SK-N-SH treated with all-trans-retinoic acid at 6 μM for 48 hours (cell line): Measurements from ENCODE around the gene NT5DC1.

Experiments
- ATAC-seq: fragments of 200-7000 bp; cut with Tn5 transposase; 3 replicates; pipeline ENCODE4 v1.9.1; 2020; ENCODE audit warnings: mild to moderate bottlenecking, moderate library complexity
- ARNTL ChIP-seq: fragments of 450-650 bp; formaldehyde crosslinking; IDR thresholded peaks from 2 replicates; pipeline ENCODE4 v1.5.0; 2020; ENCODE audit warnings: low read depth, mild to moderate bottlenecking, moderate library complexity, borderline replicate concordance
- BACH2 ChIP-seq: fragments of 250-450 bp; sonication (Bioruptor Pico); IDR thresholded peaks from 2 replicates; pipeline ENCODE4 v1.9.0; 2021; ENCODE audit warnings: mild to moderate bottlenecking, borderline replicate concordance
- CREB5 ChIP-seq: fragments of 250-450 bp; sonication (Bioruptor Pico); IDR thresholded peaks from 2 replicates; pipeline ENCODE4 v1.5.1; 2020; ENCODE audit warnings: low read depth, mild to moderate bottlenecking, moderate library complexity
- CSDC2 ChIP-seq: fragments of 250-450 bp; sonication (Bioruptor Pico); IDR thresholded peaks from 2 replicates; pipeline ENCODE4 v1.5.0; 2020; ENCODE audit warnings: mild to moderate bottlenecking, moderate library complexity
- CSRNP3 ChIP-seq: fragments of 250-450 bp; sonication (Bioruptor Pico); IDR thresholded peaks from 2 replicates; pipeline ENCODE4 v1.5.1; 2021; ENCODE audit warnings: mild to moderate bottlenecking, moderate library complexity
- ESRRG ChIP-seq: fragments of 250-450 bp; sonication (Bioruptor Pico); IDR thresholded peaks from 2 replicates; pipeline ENCODE4 v1.6.1; 2021; ENCODE audit warnings: mild to moderate bottlenecking
- GLIS3 ChIP-seq: fragments of 250-450 bp; sonication (Bioruptor Pico); IDR thresholded peaks from 2 replicates; pipeline ENCODE4 v1.5.0; 2020; ENCODE audit warnings: mild to moderate bottlenecking, moderate library complexity
- ISL1 ChIP-seq: fragments of 250-450 bp; sonication (Bioruptor Pico); IDR thresholded peaks from 2 replicates; pipeline ENCODE4 v2.1.2; 2022; ENCODE audit warnings: mild to moderate bottlenecking, moderate library complexity
- OSR1 ChIP-seq: fragments of 250-450 bp; sonication (Bioruptor Pico); IDR thresholded peaks from 2 replicates; pipeline ENCODE4 v1.8.0; 2022; ENCODE audit warnings: moderate library complexity, mild to moderate bottlenecking, inconsistent platforms
- POU6F1 ChIP-seq: fragments of 250-450 bp; sonication (Bioruptor Pico); IDR thresholded peaks from 2 replicates; pipeline ENCODE4 v1.8.0; 2021; ENCODE audit warnings: low read depth, mild to moderate bottlenecking, moderate library complexity, borderline replicate concordance
- PPARA ChIP-seq: fragments of 250-450 bp; sonication (Bioruptor Pico); IDR thresholded peaks from 2 replicates; pipeline ENCODE4 v1.5.0; 2020; ENCODE audit warnings: mild to moderate bottlenecking, borderline replicate concordance
- RARB ChIP-seq: fragments of 250-450 bp; sonication (Bioruptor Pico); IDR thresholded peaks from 2 replicates; pipeline ENCODE4 v1.8.0; 2021; ENCODE audit warnings: mild to moderate bottlenecking, moderate library complexity
- SNAI2 ChIP-seq: fragments of 250-450 bp; sonication (Bioruptor Pico); IDR thresholded peaks from 2 replicates; pipeline ENCODE4 v1.5.0; 2020; ENCODE audit warnings: mild to moderate bottlenecking, moderate library complexity
- TCF4 ChIP-seq: fragments of 250-450 bp; sonication (Bioruptor Pico); IDR thresholded peaks from 2 replicates; pipeline ENCODE4 v1.8.0; 2021; ENCODE audit warnings: mild to moderate bottlenecking, moderate library complexity, borderline replicate concordance
- TOX ChIP-seq: fragments of 250-450 bp; sonication (Bioruptor Pico); IDR thresholded peaks from 2 replicates; pipeline ENCODE4 v1.8.0; 2021; ENCODE audit warnings: mild to moderate bottlenecking, moderate library complexity, borderline replicate concordance
- ZC3H10 ChIP-seq: fragments of 250-450 bp; sonication (Bioruptor Pico); IDR thresholded peaks from 2 replicates; pipeline ENCODE4 v1.5.1; 2021; ENCODE audit warnings: mild to moderate bottlenecking, moderate library complexity
- ZFP3 ChIP-seq: fragments of 250-450 bp; sonication (Bioruptor Pico); IDR thresholded peaks from 2 replicates; pipeline ENCODE4 v1.5.0; 2020; ENCODE audit warnings: mild to moderate bottlenecking, moderate library complexity
- ZFP30 ChIP-seq: fragments of 450-650 bp; formaldehyde crosslinking; IDR thresholded peaks from 2 replicates; pipeline ENCODE4 v1.5.0; 2022; ENCODE audit warnings: mild to moderate bottlenecking, moderate library complexity
- ZNF565 ChIP-seq: fragments of 450-650 bp; formaldehyde crosslinking; conservative IDR thresholded peaks from 2 replicates; pipeline ENCODE4 v1.5.0; 2020; ENCODE audit warnings: low read depth, mild to moderate bottlenecking, moderate library complexity
- ZNF70 ChIP-seq: fragments of 450-650 bp; formaldehyde crosslinking; IDR thresholded peaks from 2 replicates; pipeline ENCODE4 v1.5.0; 2020; ENCODE audit warnings: mild to moderate bottlenecking, moderate library complexity
- ZNF8 ChIP-seq: fragments of 450-650 bp; formaldehyde crosslinking; IDR thresholded peaks from 2 replicates; pipeline ENCODE4 v1.5.0; 2020; ENCODE audit warnings: mild to moderate bottlenecking, moderate library complexity
- TF ChIP-seq, protein P1 (sequence below): fragments of 250-450 bp; sonication (Bioruptor Pico); IDR thresholded peaks from 2 replicates; pipeline ENCODE4 v1.5.0; 2020; ENCODE audit warnings: mild to moderate bottlenecking, moderate library complexity
- TF ChIP-seq, protein P2 (sequence below): fragments of 250-450 bp; sonication (Bioruptor Pico); IDR thresholded peaks from 2 replicates; pipeline ENCODE4 v1.8.0; 2020; ENCODE audit warnings: mild to moderate bottlenecking, moderate library complexity, borderline replicate concordance

Gene NT5DC1

DNA sequence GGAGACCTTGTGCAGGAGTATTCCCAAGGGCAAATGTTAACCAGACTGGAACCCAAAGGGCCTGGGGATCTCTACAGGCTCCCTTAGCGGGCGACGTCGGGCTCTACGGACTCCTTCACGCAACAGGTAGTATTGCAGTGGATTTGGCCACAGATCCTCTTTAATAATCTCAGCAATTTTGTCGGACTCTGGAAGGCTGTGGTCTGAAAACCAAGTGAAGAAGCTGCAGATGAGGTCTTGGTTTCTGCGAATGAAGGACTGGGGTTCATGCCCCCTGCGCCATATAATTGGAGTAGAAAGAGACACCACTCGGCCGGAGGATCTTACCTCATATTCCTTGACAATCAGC, 177.8 kb downstream of the NT5DC1 start:
- no peak for ATAC-seq
- TF ChIP-seq ESRRG (CRISPR knock-in tag) (no peak), CREB5 (no peak), ISL1 (CRISPR knock-in tag) (no peak), RARB (CRISPR knock-in tag) (no peak), ZNF70 (CRISPR knock-in tag) (no peak), ZFP30 (CRISPR knock-in tag) (no peak), ARNTL (CRISPR knock-in tag) (no peak), TOX (no peak), ZNF8 (CRISPR knock-in tag) (no peak), POU6F1 (CRISPR knock-in tag) (no peak), ZFP3 (CRISPR knock-in tag) (no peak), TCF4 (no peak), SNAI2 (CRISPR knock-in tag) (no peak), ZNF565 (CRISPR knock-in tag) (no peak), OSR1 (CRISPR knock-in tag) (no peak), ZC3H10 (no peak), GLIS3 (CRISPR knock-in tag) (no peak)
- TF ChIP-seq, protein P1, sequence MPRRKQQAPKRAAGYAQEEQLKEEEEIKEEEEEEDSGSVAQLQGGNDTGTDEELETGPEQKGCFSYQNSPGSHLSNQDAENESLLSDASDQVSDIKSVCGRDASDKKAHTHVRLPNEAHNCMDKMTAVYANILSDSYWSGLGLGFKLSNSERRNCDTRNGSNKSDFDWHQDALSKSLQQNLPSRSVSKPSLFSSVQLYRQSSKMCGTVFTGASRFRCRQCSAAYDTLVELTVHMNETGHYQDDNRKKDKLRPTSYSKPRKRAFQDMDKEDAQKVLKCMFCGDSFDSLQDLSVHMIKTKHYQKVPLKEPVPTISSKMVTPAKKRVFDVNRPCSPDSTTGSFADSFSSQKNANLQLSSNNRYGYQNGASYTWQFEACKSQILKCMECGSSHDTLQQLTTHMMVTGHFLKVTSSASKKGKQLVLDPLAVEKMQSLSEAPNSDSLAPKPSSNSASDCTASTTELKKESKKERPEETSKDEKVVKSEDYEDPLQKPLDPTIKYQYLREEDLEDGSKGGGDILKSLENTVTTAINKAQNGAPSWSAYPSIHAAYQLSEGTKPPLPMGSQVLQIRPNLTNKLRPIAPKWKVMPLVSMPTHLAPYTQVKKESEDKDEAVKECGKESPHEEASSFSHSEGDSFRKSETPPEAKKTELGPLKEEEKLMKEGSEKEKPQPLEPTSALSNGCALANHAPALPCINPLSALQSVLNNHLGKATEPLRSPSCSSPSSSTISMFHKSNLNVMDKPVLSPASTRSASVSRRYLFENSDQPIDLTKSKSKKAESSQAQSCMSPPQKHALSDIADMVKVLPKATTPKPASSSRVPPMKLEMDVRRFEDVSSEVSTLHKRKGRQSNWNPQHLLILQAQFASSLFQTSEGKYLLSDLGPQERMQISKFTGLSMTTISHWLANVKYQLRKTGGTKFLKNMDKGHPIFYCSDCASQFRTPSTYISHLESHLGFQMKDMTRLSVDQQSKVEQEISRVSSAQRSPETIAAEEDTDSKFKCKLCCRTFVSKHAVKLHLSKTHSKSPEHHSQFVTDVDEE (CRISPR knock-in tag), result no peak
- TF ChIP-seq, protein P2, sequence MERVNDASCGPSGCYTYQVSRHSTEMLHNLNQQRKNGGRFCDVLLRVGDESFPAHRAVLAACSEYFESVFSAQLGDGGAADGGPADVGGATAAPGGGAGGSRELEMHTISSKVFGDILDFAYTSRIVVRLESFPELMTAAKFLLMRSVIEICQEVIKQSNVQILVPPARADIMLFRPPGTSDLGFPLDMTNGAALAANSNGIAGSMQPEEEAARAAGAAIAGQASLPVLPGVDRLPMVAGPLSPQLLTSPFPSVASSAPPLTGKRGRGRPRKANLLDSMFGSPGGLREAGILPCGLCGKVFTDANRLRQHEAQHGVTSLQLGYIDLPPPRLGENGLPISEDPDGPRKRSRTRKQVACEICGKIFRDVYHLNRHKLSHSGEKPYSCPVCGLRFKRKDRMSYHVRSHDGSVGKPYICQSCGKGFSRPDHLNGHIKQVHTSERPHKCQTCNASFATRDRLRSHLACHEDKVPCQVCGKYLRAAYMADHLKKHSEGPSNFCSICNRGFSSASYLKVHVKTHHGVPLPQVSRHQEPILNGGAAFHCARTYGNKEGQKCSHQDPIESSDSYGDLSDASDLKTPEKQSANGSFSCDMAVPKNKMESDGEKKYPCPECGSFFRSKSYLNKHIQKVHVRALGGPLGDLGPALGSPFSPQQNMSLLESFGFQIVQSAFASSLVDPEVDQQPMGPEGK (CRISPR knock-in tag), result no peak

- TF ChIP-seq BACH2 (no peak), CSRNP3 (CRISPR knock-in tag) (no peak), GLIS3 (CRISPR knock-in tag) (no peak), TCF4 (no peak), ISL1 (CRISPR knock-in tag) (no peak), ESRRG (CRISPR knock-in tag) (no peak), CSDC2 (no peak), PPARA (CRISPR knock-in tag) (no peak), TOX (no peak), RARB (CRISPR knock-in tag) (no peak), ZNF70 (CRISPR knock-in tag) (no peak), OSR1 (CRISPR knock-in tag) (no peak)
- TF ChIP-seq, protein P1 (CRISPR knock-in tag), result no peak
- TF ChIP-seq, protein P2 (CRISPR knock-in tag), result no peak
- peak; percentile 27; the same call in 2 of the 3 replicates for ATAC-seq
Measured at GRCh38 chr6:116278854-116279231, 178.2 kb downstream of the NT5DC1 start.
